Mesothelial cell of epicardium (in vitro differentiated cells): ENCODE measurements around the gene ZFHX2. TPM values are rescaled to one million over a fixed set of nuclear protein-coding genes. Genes with fewer than 3 reads are reported as not detected.
A peak's percentile ranks its signal among the peaks of the same experiment; 100 is the strongest.

Experiments used
- DNase-seq, 2 experiments: peaks; one replicate each; pipeline ENCODE4 v3.0.0; 2021; ENCODE audit warnings: low spot score in 2 of 2; ENCODE audit not compliant: unreplicated experiment in 2 of 2
- H3K27ac Mint-ChIP-seq: 2 replicates; pipeline ENCODE4 v1.8.0; 2021; ENCODE audit warnings: mixed read lengths
- H3K27me3 Mint-ChIP-seq: 2 replicates; pipeline ENCODE4 v1.8.0; 2021; ENCODE audit warnings: low read depth, mixed read lengths
- H3K36me3 Mint-ChIP-seq: 2 replicates; pipeline ENCODE4 v1.8.0; 2021; ENCODE audit warnings: mixed read lengths
- H3K4me1 Mint-ChIP-seq: 2 replicates; pipeline ENCODE4 v1.8.0; 2021; ENCODE audit warnings: mixed read lengths
- H3K4me3 Mint-ChIP-seq: 2 replicates; pipeline ENCODE4 v1.8.0; 2021; ENCODE audit warnings: mild to moderate bottlenecking, moderate library complexity, mixed read lengths
- H3K9me3 Mint-ChIP-seq: 2 replicates; pipeline ENCODE4 v1.8.0; 2021; ENCODE audit warnings: mixed read lengths
- CTCF ChIP-seq: fragments of 200-600 bp; sonication (generic); IDR thresholded peaks from one replicate; pipeline ENCODE4 v1.5.0; 2021; ENCODE audit warnings: antibody characterized with exemption; ENCODE audit not compliant: unreplicated experiment
- total RNA-seq: library from RNA; stranded (reverse); gene quantifications from 3 replicates; pipeline ENCODE4 v1.2.1, GENCODE V29; 2021

ZFHX2 gene
- total RNA-seq, 1 donor from 2014 or later, result 13.7 TPM

- H3K36me3 Mint-ChIP-seq, result no peaks in the 10 kb centered on the region
- H3K27me3 Mint-ChIP-seq, result peaks cover 32% of the 10 kb centered on the region
- peaks cover 33% of the 10 kb centered on the region for H3K4me1 Mint-ChIP-seq
- no peaks in the 10 kb centered on the region for H3K9me3 Mint-ChIP-seq
- peak overlapping the region; percentile 83 for H3K27ac Mint-ChIP-seq
- H3K4me3 Mint-ChIP-seq, result no peak overlapping the region
- no peak for DNase-seq
- TF ChIP-seq CTCF, result no peak
Measured at GRCh38 chr14:23569443-23570151, 18.0 kb upstream of the ZFHX2 start.

GRCh38 chr14:23568600-23569331 is 17.2 kb upstream of the ZFHX2 start:
- no peak for TF ChIP-seq CTCF
- DNase-seq, result no peak

GRCh38 chr14:23568021-23568599 is 16.5 kb upstream of the ZFHX2 start:
- H3K27me3 Mint-ChIP-seq, result peaks cover 18% of the 10 kb centered on the region
- no peaks in the 10 kb centered on the region for H3K9me3 Mint-ChIP-seq
- H3K4me1 Mint-ChIP-seq, result peaks cover 33% of the 10 kb centered on the region
- peak overlapping the region; percentile 100 for H3K4me3 Mint-ChIP-seq
- no peak for DNase-seq
- peaks cover 6% of the 10 kb centered on the region for H3K36me3 Mint-ChIP-seq
- H3K27ac Mint-ChIP-seq, result peak overlapping the region; percentile 99
- TF ChIP-seq CTCF, result no peak

More at GRCh38 chr14:23568600-23569331, 17.2 kb upstream of the ZFHX2 start:
- peak overlapping the region; percentile 87 for H3K27ac Mint-ChIP-seq
- H3K4me1 Mint-ChIP-seq, result peaks cover 33% of the 10 kb centered on the region
- peaks cover 6% of the 10 kb centered on the region for H3K36me3 Mint-ChIP-seq
- peaks cover 25% of the 10 kb centered on the region for H3K27me3 Mint-ChIP-seq
- peak overlapping the region; percentile 100 for H3K4me3 Mint-ChIP-seq
- no peaks in the 10 kb centered on the region for H3K9me3 Mint-ChIP-seq

- H3K36me3 Mint-ChIP-seq, result peaks cover 6% of the 10 kb centered on the region
- peak; percentile 63 to 86 for DNase-seq
- peaks cover 11% of the 10 kb centered on the region for H3K27me3 Mint-ChIP-seq
- H3K9me3 Mint-ChIP-seq, result no peaks in the 10 kb centered on the region
- peaks cover 33% of the 10 kb centered on the region for H3K4me1 Mint-ChIP-seq
- H3K27ac Mint-ChIP-seq, result peak within 1 kb of the TSS; percentile 99
- no peak for TF ChIP-seq CTCF
- H3K4me3 Mint-ChIP-seq, result peak within 1 kb of the TSS; percentile 100
Measured at GRCh38 chr14:23567186-23568020, 15.8 kb upstream of the ZFHX2 start, which contains the start of gene AP1G2. Gene AP1G2 (minus strand): TSS chr14:23567791. CDS start chr14:23567314, 477 bp downstream.

- Mint-ChIP-seq H3K4me1 (peaks cover 33% of the 10 kb centered on the region), H3K4me3 (peak overlapping the region; percentile 100), H3K9me3 (no peaks in the 10 kb centered on the region), H3K27me3 (peaks cover 5% of the 10 kb centered on the region), H3K36me3 (peaks cover 8% of the 10 kb centered on the region), H3K27ac (peak overlapping the region; percentile 99)
- DNase-seq, result no peak
- TF ChIP-seq CTCF, result no peak
Measured at GRCh38 chr14:23566778-23567185, 15.2 kb upstream of the ZFHX2 start.
